Measurements from ENCODE around the gene ALG12. TPM values are rescaled to one million over a fixed set of nuclear protein-coding genes. Genes with fewer than 3 reads are reported as not detected.

ALG12 gene
- total RNA-seq, 1 donor, result 18.8 TPM

DNA sequence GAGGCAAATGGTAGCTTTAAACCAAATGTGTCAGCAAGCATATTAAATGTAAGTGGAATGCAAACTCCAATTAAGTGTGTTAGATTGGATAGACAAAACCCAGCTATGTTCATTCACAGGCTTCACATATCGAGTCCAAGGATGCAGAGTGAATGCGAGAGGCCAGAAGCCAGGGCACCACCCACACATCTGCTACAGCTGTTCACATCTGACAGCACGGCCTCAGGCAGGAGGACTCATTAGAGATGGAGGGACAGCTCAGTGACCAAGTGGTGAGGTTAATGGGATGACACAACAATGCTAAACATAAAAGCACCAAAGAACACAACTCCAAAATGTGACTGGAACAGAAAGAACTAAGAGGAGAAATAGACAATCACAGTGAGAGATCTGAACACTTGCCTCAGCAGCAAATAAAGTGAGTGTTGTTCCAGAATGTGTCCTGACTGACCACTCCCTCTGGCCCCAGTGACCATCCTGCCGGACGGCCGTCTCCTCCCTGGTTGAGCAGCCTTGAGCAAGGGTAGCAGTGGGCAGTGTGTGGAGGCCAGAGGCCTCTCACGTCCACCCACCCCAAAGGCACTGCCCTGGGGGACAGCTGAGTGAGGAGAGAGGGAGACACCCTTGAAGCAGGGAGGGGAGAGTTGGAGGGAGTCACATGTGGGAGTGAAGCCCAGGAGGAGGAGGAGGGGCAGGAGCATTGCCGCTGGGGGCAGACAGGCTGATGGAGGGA is 23.8 kb downstream of the ALG12 start:
- Histone ChIP-seq H3K27ac (ENCODE audit: low read depth, low read length) (no peak overlapping the region), H3K4me2 (ENCODE audit: insufficient read depth, low read length) (no peak overlapping the region), H3K36me3 (ENCODE audit: insufficient read depth, low read length) (peaks cover 8% of the 10 kb centered on the region), H3K4me3 (ENCODE audit: insufficient read depth, low read length) (no peak overlapping the region), H2AFZ (ENCODE audit: low read length) (no peak overlapping the region), H4K20me1 (ENCODE audit: insufficient read depth, low read length) (peaks cover 6% of the 10 kb centered on the region), H3K27me3 (ENCODE audit: insufficient read depth, low read length) (no peaks in the 10 kb centered on the region), H3K9me3 (ENCODE audit: low read depth, low read length) (no peaks in the 10 kb centered on the region), H3K79me2 (ENCODE audit: insufficient read depth, low read length) (peaks cover 10% of the 10 kb centered on the region), H3K4me1 (ENCODE audit: insufficient read depth, low read length) (no peaks in the 10 kb centered on the region)
- DNase-seq (ENCODE audit: insufficient read length, low spot score, missing footprints), result no peak
- no peak for TF ChIP-seq CTCF (IDR thresholded peaks at IDR 0.05; ENCODE audit: extremely low read depth, low read depth, low read length)

- H3K4me2 ChIP-seq (ENCODE audit: insufficient read depth, low read length), result no peak overlapping the region
- DNase-seq (ENCODE audit: insufficient read length, low spot score, missing footprints), result no peak
- H3K9me3 ChIP-seq (ENCODE audit: low read depth, low read length), result no peaks in the 10 kb centered on the region
These were observed 25.2 kb downstream of the ALG12 start for GRCh38 chr22:49893025-49893424.

GRCh38 chr22:49892226-49892899 is 25.9 kb downstream of the ALG12 start:
- no peaks in the 10 kb centered on the region for H3K9me3 ChIP-seq (ENCODE audit: low read depth, low read length)
- peaks cover 14% of the 10 kb centered on the region for H3K36me3 ChIP-seq (ENCODE audit: insufficient read depth, low read length)
- no peak overlapping the region for H3K4me2 ChIP-seq (ENCODE audit: insufficient read depth, low read length)
- no peak for TF ChIP-seq CTCF (IDR thresholded peaks at IDR 0.05; ENCODE audit: extremely low read depth, low read depth, low read length)
- no peak overlapping the region for H2AFZ ChIP-seq (ENCODE audit: low read length)
- peaks cover 7% of the 10 kb centered on the region for H4K20me1 ChIP-seq (ENCODE audit: insufficient read depth, low read length)
- H3K79me2 ChIP-seq (ENCODE audit: insufficient read depth, low read length), result peaks cover 21% of the 10 kb centered on the region
- H3K27me3 ChIP-seq (ENCODE audit: insufficient read depth, low read length), result no peaks in the 10 kb centered on the region
- no peak overlapping the region for H3K4me3 ChIP-seq (ENCODE audit: insufficient read depth, low read length)
- DNase-seq (ENCODE audit: insufficient read length, low spot score, missing footprints), result no peak
- H3K4me1 ChIP-seq (ENCODE audit: insufficient read depth, low read length), result no peaks in the 10 kb centered on the region
- no peak overlapping the region for H3K27ac ChIP-seq (ENCODE audit: low read depth, low read length)

More at GRCh38 chr22:49893025-49893424, 25.2 kb downstream of the ALG12 start:
- H3K79me2 ChIP-seq (ENCODE audit: insufficient read depth, low read length), result peaks cover 14% of the 10 kb centered on the region
- no peaks in the 10 kb centered on the region for H3K4me1 ChIP-seq (ENCODE audit: insufficient read depth, low read length)
- H4K20me1 ChIP-seq (ENCODE audit: insufficient read depth, low read length), result peaks cover 7% of the 10 kb centered on the region
- peaks cover 8% of the 10 kb centered on the region for H3K36me3 ChIP-seq (ENCODE audit: insufficient read depth, low read length)
- no peak for TF ChIP-seq CTCF (IDR thresholded peaks at IDR 0.05; ENCODE audit: extremely low read depth, low read depth, low read length)
- H2AFZ ChIP-seq (ENCODE audit: low read length), result no peak overlapping the region
- no peak overlapping the region for H3K4me3 ChIP-seq (ENCODE audit: insufficient read depth, low read length)
- no peaks in the 10 kb centered on the region for H3K27me3 ChIP-seq (ENCODE audit: insufficient read depth, low read length)
- no peak overlapping the region for H3K27ac ChIP-seq (ENCODE audit: low read depth, low read length)

DNA sequence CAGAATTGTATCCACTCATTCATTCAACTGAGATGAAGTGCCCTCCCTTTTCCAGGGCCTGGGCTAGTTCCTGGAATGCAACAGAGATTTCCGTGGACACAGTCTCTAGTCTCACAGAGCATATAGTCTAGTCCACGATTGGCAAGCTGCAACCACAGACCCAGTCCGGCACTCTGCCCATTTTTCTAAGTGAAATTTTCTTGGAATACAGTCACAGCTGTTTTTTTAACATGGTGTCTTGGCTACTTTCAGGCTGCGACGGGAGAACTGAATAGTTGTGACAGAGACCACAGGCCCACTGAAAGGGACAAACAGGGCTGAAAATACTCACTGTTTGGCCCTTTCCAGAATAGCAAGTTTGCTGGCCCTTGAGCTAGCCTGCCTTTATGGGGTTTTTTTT is 29.2 kb downstream of the ALG12 start:
- peaks cover 19% of the 10 kb centered on the region for H4K20me1 ChIP-seq (ENCODE audit: insufficient read depth, low read length)
- no peak for DNase-seq (ENCODE audit: insufficient read length, low spot score, missing footprints)
- no peaks in the 10 kb centered on the region for H3K9me3 ChIP-seq (ENCODE audit: low read depth, low read length)
- H3K36me3 ChIP-seq (ENCODE audit: insufficient read depth, low read length), result peaks cover 34% of the 10 kb centered on the region
- TF ChIP-seq CTCF (IDR thresholded peaks at IDR 0.05; ENCODE audit: extremely low read depth, low read depth, low read length), result no peak
- no peak overlapping the region for H3K4me3 ChIP-seq (ENCODE audit: insufficient read depth, low read length)
- no peaks in the 10 kb centered on the region for H3K4me1 ChIP-seq (ENCODE audit: insufficient read depth, low read length)
- no peaks in the 10 kb centered on the region for H3K27me3 ChIP-seq (ENCODE audit: insufficient read depth, low read length)
- H3K79me2 ChIP-seq (ENCODE audit: insufficient read depth, low read length), result peaks cover 52% of the 10 kb centered on the region
- peak overlapping the region; percentile 5 for H3K4me2 ChIP-seq (ENCODE audit: insufficient read depth, low read length)
- no peak overlapping the region for H3K27ac ChIP-seq (ENCODE audit: low read depth, low read length)
- H2AFZ ChIP-seq (ENCODE audit: low read length), result no peak overlapping the region

Data from osteoblast (primary cell).